ENCODE data around the gene BIN1. TPM values are rescaled to one million over a fixed set of nuclear protein-coding genes. Genes with fewer than 3 reads are reported as not detected.

BIN1 gene
- total RNA-seq, 1 experiment from 2014 or later, result 58.6 TPM

- intact Hi-C loops (cut with micrococcal nuclease; ENCODE audit: unreplicated experiment) (no loop called here), in situ Hi-C loops (cut with HindIII; ENCODE audit: low pct_unique_long_range_greater_than_20kb, low sequenced_read_pairs) (no loop called here)
- DNase-seq (ENCODE audit: low read depth, low spot score) (no peak), ATAC-seq (no peak)
- TF ChIP-seq REST (IDR thresholded peaks at IDR 0.05; ENCODE audit: insufficient read depth in 1 of 2, low read depth in 2 of 2, low read length in 1 of 2), result no peak
- TF ChIP-seq POLR2AphosphoS5 (IDR thresholded peaks at IDR 0.05; ENCODE audit: low read depth, low read length), result no peak
- no peak for TF ChIP-seq SIN3A (IDR thresholded peaks at IDR 0.05; ENCODE audit: borderline replicate concordance, insufficient read depth, low read depth, low read length)
- TF ChIP-seq TCF7L2 (IDR thresholded peaks at IDR 0.05; ENCODE audit: low read depth, low read length), result no peak
- no peak for TF ChIP-seq CTCF (IDR thresholded peaks at IDR 0.05)
- POLR2A ChIA-PET, result no interaction called here
- Histone ChIP-seq H3K36me3 (ENCODE audit: control insufficient read depth, insufficient read depth, low read length) (no peaks in the 10 kb centered on the region), H3K9me3 (ENCODE audit: control insufficient read depth, insufficient read depth, low read depth, low read length) (no peaks in the 10 kb centered on the region), H3K27me3 (ENCODE audit: control insufficient read depth, insufficient read depth, low read length) (no peaks in the 10 kb centered on the region), H3K27ac (ENCODE audit: low read length) (no peak overlapping the region), H3K4me1 (ENCODE audit: control insufficient read depth, insufficient read depth, low read length) (no peaks in the 10 kb centered on the region), H3K4me3 (ENCODE audit: low read depth in 2 of 2, low read length in 2 of 2) (no peak overlapping the region)
- CTCF ChIA-PET, result interaction anchor here (0.7 kb wide), 1 partner anchor 50 kb away, joined by 3 read pairs; no protein-coding TSS in a partner anchor
- BruUV-seq (replicated peaks), result no TSS peak
Observed at GRCh38 chr2:127117603-127118002, 10.6 kb upstream of the BIN1 start.

- intact Hi-C loops (cut with micrococcal nuclease; ENCODE audit: unreplicated experiment) (no loop called here), in situ Hi-C loops (cut with HindIII; ENCODE audit: low pct_unique_long_range_greater_than_20kb, low sequenced_read_pairs) (no loop called here)
- no peak overlapping the region for H3K4me3 ChIP-seq (ENCODE audit: low read depth in 2 of 2, low read length in 2 of 2)
- BruUV-seq (replicated peaks), result no TSS peak
- H3K27me3 ChIP-seq (ENCODE audit: control insufficient read depth, insufficient read depth, low read length), result no peaks in the 10 kb centered on the region; the same call in 1 of the 2 replicates
- TF ChIP-seq REST (IDR thresholded peaks at IDR 0.05; ENCODE audit: insufficient read depth in 1 of 2, low read depth in 2 of 2, low read length in 1 of 2) (no peak), TCF7L2 (IDR thresholded peaks at IDR 0.05; ENCODE audit: low read depth, low read length) (no peak), SIN3A (IDR thresholded peaks at IDR 0.05; ENCODE audit: borderline replicate concordance, insufficient read depth, low read depth, low read length) (no peak), CTCF (IDR thresholded peaks at IDR 0.05) (no peak)
- ChIA-PET CTCF (interaction anchor here (0.7 kb wide), 1 partner anchor 198 kb away, joined by 3 read pairs; no protein-coding TSS in a partner anchor), POLR2A (no interaction called here)
- H3K4me1 ChIP-seq (ENCODE audit: control insufficient read depth, insufficient read depth, low read length), result no peaks in the 10 kb centered on the region
- no peak overlapping the region for H3K27ac ChIP-seq (ENCODE audit: low read length)
- H3K36me3 ChIP-seq (ENCODE audit: control insufficient read depth, insufficient read depth, low read length), result no peaks in the 10 kb centered on the region
- DNase-seq (ENCODE audit: low read depth, low spot score), result no peak
- no peaks in the 10 kb centered on the region for H3K9me3 ChIP-seq (ENCODE audit: control insufficient read depth, insufficient read depth, low read depth, low read length)
- no peak for ATAC-seq
Observed at GRCh38 chr2:127115471-127116199, 8.7 kb upstream of the BIN1 start.

All from Panc1 (cell line).